CD4-positive, alpha-beta T cell treated with Interleukin-21 for 1 hour (primary cell): ENCODE data around the gene NAALADL2.
"Not testable (repeated sequence)": the region's sequence is repeated elsewhere in the genome, so short reads cannot be mapped to it uniquely, and the experiment has no call there.

Experiments used
- DNase-seq: peaks from one replicate; pipeline ENCODE4 v3.0.0-alpha.2; 2020

Gene NAALADL2

GRCh38 chr3:175389560-175389959 lies 530.4 kb downstream of the NAALADL2 start:
- DNase-seq, result no peak

GRCh38 chr3:175391601-175392000 lies 532.5 kb downstream of the NAALADL2 start:
- no peak for DNase-seq

GRCh38 chr3:175392653-175393052 lies 533.5 kb downstream of the NAALADL2 start:
- no peak for DNase-seq

- DNase-seq, result no peak
Observed at GRCh38 chr3:175397372-175397771, 538.2 kb downstream of the NAALADL2 start.

GRCh38 chr3:175398676-175399075 lies 539.5 kb downstream of the NAALADL2 start:
- no peak for DNase-seq

- no peak for DNase-seq
Observed at GRCh38 chr3:175399156-175399840, 540.2 kb downstream of the NAALADL2 start.

- no peak for DNase-seq
Observed at GRCh38 chr3:175404027-175404426, 544.9 kb downstream of the NAALADL2 start.

GRCh38 chr3:175404621-175405020 lies 545.5 kb downstream of the NAALADL2 start:
- no peak for DNase-seq

GRCh38 chr3:175410251-175410650 lies 551.1 kb downstream of the NAALADL2 start:
- DNase-seq, result no peak

- DNase-seq, result no peak
Observed at GRCh38 chr3:175411405-175411804, 552.3 kb downstream of the NAALADL2 start.

- no peak for DNase-seq
Observed at GRCh38 chr3:175411946-175412345, 552.8 kb downstream of the NAALADL2 start.

- DNase-seq, result no peak
Observed at GRCh38 chr3:175413926-175414325, 554.8 kb downstream of the NAALADL2 start.

- DNase-seq, result no peak
Observed at GRCh38 chr3:175416600-175416999, 557.5 kb downstream of the NAALADL2 start.

- DNase-seq, result no peak
Observed at GRCh38 chr3:175417426-175417825, 558.3 kb downstream of the NAALADL2 start.

- DNase-seq, result no peak
Observed at GRCh38 chr3:175421902-175422301, 562.8 kb downstream of the NAALADL2 start.

- no peak for DNase-seq
Observed at GRCh38 chr3:175422744-175423143, 563.6 kb downstream of the NAALADL2 start.

- DNase-seq, result not testable (repeated sequence)
Observed at GRCh38 chr3:175423848-175424247, 564.7 kb downstream of the NAALADL2 start.

GRCh38 chr3:175426805-175427204 lies 567.7 kb downstream of the NAALADL2 start:
- no peak for DNase-seq

- no peak for DNase-seq
Observed at GRCh38 chr3:175428466-175428865, 569.3 kb downstream of the NAALADL2 start.

GRCh38 chr3:175430983-175431773 lies 572.0 kb downstream of the NAALADL2 start:
- DNase-seq, result no peak

- DNase-seq, result no peak
Observed at GRCh38 chr3:175432376-175433025, 573.4 kb downstream of the NAALADL2 start.

- no peak for DNase-seq
Observed at GRCh38 chr3:175433026-175433674, 574.0 kb downstream of the NAALADL2 start.

GRCh38 chr3:175434561-175434960 lies 575.4 kb downstream of the NAALADL2 start:
- DNase-seq, result no peak
